GM12891 (cell line): ENCODE measurements around the gene SLBP.

Experiments used
- PAX5 ChIP-seq: IDR thresholded peaks from 2 replicates; pipeline ENCODE4 v1.6.1; 2011; ENCODE audit warnings: low read length, moderate library complexity, mild to moderate bottlenecking; ENCODE audit not compliant: insufficient read depth, severe bottlenecking
- POLR2A ChIP-seq: IDR thresholded peaks from 2 replicates; pipeline ENCODE4 v1.6.1; 2011; ENCODE audit warnings: low read depth, low read length, control low read depth
- POLR2AphosphoS5 ChIP-seq: IDR thresholded peaks from 2 replicates; pipeline ENCODE4 v1.6.1; 2011; ENCODE audit warnings: low read depth, low read length, control low read depth
- POU2F2 ChIP-seq: IDR thresholded peaks from 2 replicates; pipeline ENCODE4 v1.6.1; 2011; ENCODE audit warnings: low read depth, mild to moderate bottlenecking, control low read depth, low read length, moderate library complexity
- TAF1 ChIP-seq: IDR thresholded peaks from 2 replicates; pipeline ENCODE4 v1.6.1; 2011; ENCODE audit warnings: low read depth, low read length, control low read depth

- TF ChIP-seq POLR2A (no peak), TAF1 (no peak), POLR2AphosphoS5 (no peak), POU2F2 (no peak), PAX5 (no peak)
Measured at GRCh38 chr4:1751919-1752283, 39.8 kb upstream of the SLBP start.
